ENCODE measurements around the gene HSPG2.
A peak's percentile ranks its signal among the peaks of the same experiment; 100 is the strongest.
"Not testable (repeated sequence)": the region's sequence is repeated elsewhere in the genome, so short reads cannot be mapped to it uniquely, and the experiment has no call there.

The HSPG2 gene

GRCh38 chr1:21937034-21937371 lies at the start of gene HSPG2:
TSS of gene HSPG2 (minus strand) at chr1:21937310. CDS start at chr1:21937217, 93 bp downstream.
- DNase-seq = no peak
- Histone ChIP-seq H3K27me3 (replicated peaks) (no peaks in the 10 kb centered on the region), H3K27ac (peak within 1 kb of the TSS; percentile 70), H3K4me3 (ENCODE audit: low read depth, low read length) (peak within 1 kb of the TSS; percentile 69), H3K36me3 (replicated peaks) (no peaks in the 10 kb centered on the region)
- in situ Hi-C loops (cut with HindIII; ENCODE audit: low pct_ligation_motif_present, low sequenced_read_pairs) = no loop called here
- no peak for TF ChIP-seq CTCF (IDR thresholded peaks at IDR 0.05; ENCODE audit: low read depth, low read length, missing control alignments)

- H3K36me3 ChIP-seq (replicated peaks); DNase-seq; H3K4me3 ChIP-seq (ENCODE audit: low read depth, low read length); H3K27ac ChIP-seq; H3K27me3 ChIP-seq (replicated peaks); in situ Hi-C loops (cut with HindIII; ENCODE audit: low pct_ligation_motif_present, low sequenced_read_pairs): not testable (repeated sequence)
Observed at GRCh38 chr1:21986386-21986785, 49.3 kb upstream of the HSPG2 start.

GRCh38 chr1:21985893-21986292 lies 48.8 kb upstream of the HSPG2 start:
- DNase-seq; H3K36me3 ChIP-seq (replicated peaks); in situ Hi-C loops (cut with HindIII; ENCODE audit: low pct_ligation_motif_present, low sequenced_read_pairs); H3K27ac ChIP-seq; H3K4me3 ChIP-seq (ENCODE audit: low read depth, low read length); H3K27me3 ChIP-seq (replicated peaks): not testable (repeated sequence)

GRCh38 chr1:21983539-21983938 lies 46.4 kb upstream of the HSPG2 start:
- H3K27ac ChIP-seq; H3K36me3 ChIP-seq (replicated peaks); H3K4me3 ChIP-seq (ENCODE audit: low read depth, low read length); DNase-seq; H3K27me3 ChIP-seq (replicated peaks); in situ Hi-C loops (cut with HindIII; ENCODE audit: low pct_ligation_motif_present, low sequenced_read_pairs): not testable (repeated sequence)

- H3K4me3 ChIP-seq (ENCODE audit: low read depth, low read length); H3K36me3 ChIP-seq (replicated peaks); in situ Hi-C loops (cut with HindIII; ENCODE audit: low pct_ligation_motif_present, low sequenced_read_pairs); H3K27me3 ChIP-seq (replicated peaks); DNase-seq; H3K27ac ChIP-seq: not testable (repeated sequence)
Observed at GRCh38 chr1:21982122-21982521, 45.0 kb upstream of the HSPG2 start.

GRCh38 chr1:21981253-21981652 lies 44.1 kb upstream of the HSPG2 start:
- DNase-seq; H3K27ac ChIP-seq; H3K4me3 ChIP-seq (ENCODE audit: low read depth, low read length); H3K27me3 ChIP-seq (replicated peaks); H3K36me3 ChIP-seq (replicated peaks); in situ Hi-C loops (cut with HindIII; ENCODE audit: low pct_ligation_motif_present, low sequenced_read_pairs): not testable (repeated sequence)

- TF ChIP-seq CTCF (IDR thresholded peaks at IDR 0.05; ENCODE audit: low read depth, low read length, missing control alignments) = peak; percentile 25
- H3K4me3 ChIP-seq (ENCODE audit: low read depth, low read length); in situ Hi-C loops (cut with HindIII; ENCODE audit: low pct_ligation_motif_present, low sequenced_read_pairs); H3K27ac ChIP-seq; H3K36me3 ChIP-seq (replicated peaks); DNase-seq; H3K27me3 ChIP-seq (replicated peaks): not testable (repeated sequence)
Observed at GRCh38 chr1:21980515-21981220, 43.6 kb upstream of the HSPG2 start.

- H3K36me3 ChIP-seq (replicated peaks); H3K27me3 ChIP-seq (replicated peaks); DNase-seq; H3K27ac ChIP-seq; in situ Hi-C loops (cut with HindIII; ENCODE audit: low pct_ligation_motif_present, low sequenced_read_pairs); H3K4me3 ChIP-seq (ENCODE audit: low read depth, low read length): not testable (repeated sequence)
Observed at GRCh38 chr1:21978209-21978608, 41.1 kb upstream of the HSPG2 start.

GRCh38 chr1:21976703-21977239 lies 39.7 kb upstream of the HSPG2 start, which contains the start of gene CELA3B:
TSS of gene CELA3B (plus strand) at chr1:21977022. CDS start at chr1:21977040, 18 bp downstream.
- in situ Hi-C loops (cut with HindIII; ENCODE audit: low pct_ligation_motif_present, low sequenced_read_pairs); DNase-seq; H3K36me3 ChIP-seq (replicated peaks): not testable (repeated sequence)

GRCh38 chr1:21975296-21975695 lies 38.2 kb upstream of the HSPG2 start:
- H3K4me3 ChIP-seq (ENCODE audit: low read depth, low read length); H3K27ac ChIP-seq; DNase-seq; in situ Hi-C loops (cut with HindIII; ENCODE audit: low pct_ligation_motif_present, low sequenced_read_pairs); H3K36me3 ChIP-seq (replicated peaks); H3K27me3 ChIP-seq (replicated peaks): not testable (repeated sequence)

More at GRCh38 chr1:21976703-21977239, 39.7 kb upstream of the HSPG2 start, which contains the start of gene CELA3B:
- not testable (repeated sequence) for H3K4me3 ChIP-seq (ENCODE audit: low read depth, low read length); H3K27me3 ChIP-seq (replicated peaks); H3K27ac ChIP-seq

- not testable (repeated sequence) for H3K27ac ChIP-seq; H3K27me3 ChIP-seq (replicated peaks); H3K36me3 ChIP-seq (replicated peaks); DNase-seq; H3K4me3 ChIP-seq (ENCODE audit: low read depth, low read length)
- in situ Hi-C loops (cut with HindIII; ENCODE audit: low pct_ligation_motif_present, low sequenced_read_pairs) = loop anchor here (25.0 kb wide), 1 partner anchor 287 kb away; no protein-coding TSS in a partner anchor
Observed at GRCh38 chr1:21974699-21975098, 37.6 kb upstream of the HSPG2 start.

GRCh38 chr1:21973948-21974347 lies 36.8 kb upstream of the HSPG2 start:
- not testable (repeated sequence) for H3K27ac ChIP-seq; H3K36me3 ChIP-seq (replicated peaks); H3K27me3 ChIP-seq (replicated peaks); DNase-seq; H3K4me3 ChIP-seq (ENCODE audit: low read depth, low read length)
- in situ Hi-C loops (cut with HindIII; ENCODE audit: low pct_ligation_motif_present, low sequenced_read_pairs) = loop anchor here (25.0 kb wide), 1 partner anchor 287 kb away; no protein-coding TSS in a partner anchor
